Skeletal muscle tissue (tissue), 4 donors: ENCODE results near the gene KL. TPM values are rescaled to one million over a fixed set of nuclear protein-coding genes. Genes with fewer than 3 reads are reported as not detected.
A peak's percentile ranks its signal among the peaks of the same experiment; 100 is the strongest.

Experiments
- H3K27ac ChIP-seq: one replicate; pipeline ENCODE4 v1.7.0; 2013; ENCODE audit warnings: mild to moderate bottlenecking, low read depth, low read length, inconsistent platforms
- H3K27me3 ChIP-seq, 3 donors: one replicate each; pipeline ENCODE4 v1.7.0; 2013; ENCODE audit warnings: low read length in 3 of 3; ENCODE audit not compliant: control insufficient read depth in 3 of 3, insufficient read depth in 3 of 3
- H3K36me3 ChIP-seq, 3 donors: one replicate each; pipeline ENCODE4 v1.7.0; 2013; ENCODE audit warnings: low read length in 3 of 3; ENCODE audit not compliant: control insufficient read depth in 3 of 3, insufficient read depth in 3 of 3
- H3K4me1 ChIP-seq, 3 donors: one replicate each; pipeline ENCODE4 v1.7.0; 2013; ENCODE audit warnings: low read length in 3 of 3, mild to moderate bottlenecking in 3 of 3; ENCODE audit not compliant: control insufficient read depth in 3 of 3, insufficient read depth in 3 of 3
- H3K4me3 ChIP-seq, 3 donors: one replicate each; pipeline ENCODE4 v1.7.0; 2013; ENCODE audit warnings: low read length in 3 of 3
- H3K9ac ChIP-seq, 3 donors: one replicate each; pipeline ENCODE4 v1.7.0; 2013; ENCODE audit warnings: low read length in 3 of 3, mild to moderate bottlenecking in 3 of 3, moderate library complexity in 2 of 3, low read depth in 1 of 3
- H3K9me3 ChIP-seq, 3 donors: one replicate each; pipeline ENCODE4 v1.7.0; 2013; ENCODE audit warnings: low read length in 3 of 3; ENCODE audit not compliant: control insufficient read depth in 3 of 3
- total RNA-seq: library from RNA; depleted of rRNA; stranded (reverse); fragments of >200 nt; gene quantifications from one replicate; pipeline ENCODE4 v1.2.3, GENCODE V29; 2014
- donor health status: Osteomylitis.

Gene KL
- total RNA-seq, 1 donor from 2014 or later, result 2.6 TPM

DNA sequence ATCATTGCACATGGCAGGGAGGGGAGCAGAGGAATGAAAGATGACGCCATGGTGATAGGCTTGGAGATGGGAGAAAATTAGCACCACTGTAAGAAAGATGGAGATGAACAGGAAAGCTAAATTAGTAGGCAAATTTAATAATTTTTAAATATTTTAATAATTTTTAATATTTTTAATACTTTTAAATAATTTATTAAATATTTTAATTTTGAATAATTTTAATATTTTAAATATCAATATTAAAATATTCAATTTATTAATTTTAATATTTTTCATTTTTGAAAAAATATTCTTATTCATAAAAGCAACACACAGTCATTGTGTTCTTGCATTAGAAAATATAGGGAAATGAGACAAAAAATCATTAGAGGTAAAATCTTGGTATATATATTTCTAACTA lies 15.9 kb upstream of the KL start:
- Histone ChIP-seq H3K4me3 (no peak overlapping the region), H3K9me3 (no peaks in the 10 kb centered on the region), H3K27ac (no peak overlapping the region), H3K36me3 (no peaks in the 10 kb centered on the region), H3K4me1 (peaks cover 0 to 6% (median 4%) of the 10 kb centered on the region in 3 donors), H3K27me3 (no peaks in the 10 kb centered on the region), H3K9ac (no peak overlapping the region)

- Histone ChIP-seq H3K9ac (no peak overlapping the region), H3K4me3 (no peak overlapping the region), H3K27me3 (no peaks in the 10 kb centered on the region), H3K9me3 (peaks cover 0 to 8% (median 4%) of the 10 kb centered on the region in 3 donors), H3K4me1 (peaks cover 0 to 6% (median 4%) of the 10 kb centered on the region in 3 donors), H3K27ac (peak overlapping the region; percentile 61), H3K36me3 (no peaks in the 10 kb centered on the region)
These were observed 12.7 kb upstream of the KL start for GRCh38 chr13:33003458-33004019.

DNA sequence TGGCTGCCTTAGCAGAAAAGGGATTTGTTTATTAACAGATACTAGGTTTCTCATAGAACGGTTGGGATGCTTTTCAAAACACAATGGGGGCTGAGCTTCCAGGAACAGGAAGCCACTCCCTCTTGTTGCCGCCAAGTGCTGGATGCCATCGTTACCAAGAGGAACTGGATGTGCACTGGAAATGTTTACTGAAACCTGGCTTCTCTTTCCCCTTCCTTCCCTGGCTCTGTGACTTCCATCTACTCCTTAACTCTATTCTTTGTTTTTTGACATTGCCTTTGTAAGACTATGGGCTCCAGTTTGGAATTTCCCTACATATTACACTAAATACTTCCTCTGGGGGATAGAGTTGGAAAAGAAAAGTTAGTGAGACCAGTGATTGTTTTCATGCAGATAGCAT lies 11.7 kb upstream of the KL start:
- peak overlapping the region; percentile 61 for H3K27ac ChIP-seq
- H3K4me3 ChIP-seq, result no peak overlapping the region
- H3K9me3 ChIP-seq, result peaks cover 0 to 8% (median 4%) of the 10 kb centered on the region in 3 donors
- no peaks in the 10 kb centered on the region for H3K36me3 ChIP-seq
- no peak overlapping the region for H3K9ac ChIP-seq
- peaks cover 0 to 6% (median 4%) of the 10 kb centered on the region in 3 donors for H3K4me1 ChIP-seq
- H3K27me3 ChIP-seq, result no peaks in the 10 kb centered on the region

- H3K9me3 ChIP-seq, result peaks cover 0 to 8% (median 4%) of the 10 kb centered on the region in 3 donors
- no peaks in the 10 kb centered on the region for H3K36me3 ChIP-seq
- no peak overlapping the region for H3K4me3 ChIP-seq
- no peak overlapping the region for H3K27ac ChIP-seq
- no peaks in the 10 kb centered on the region for H3K27me3 ChIP-seq
- H3K4me1 ChIP-seq, result peaks cover 0 to 6% (median 4%) of the 10 kb centered on the region in 3 donors
- H3K9ac ChIP-seq, result no peak overlapping the region
These were observed 10.1 kb upstream of the KL start for GRCh38 chr13:33006134-33006533.

- Histone ChIP-seq H3K27me3 (no peaks in the 10 kb centered on the region), H3K27ac (no peak overlapping the region), H3K4me3 (no peak overlapping the region), H3K9me3 (peaks cover 0 to 8% (median 4%) of the 10 kb centered on the region in 3 donors), H3K4me1 (peaks cover 0 to 6% (median 4%) of the 10 kb centered on the region in 3 donors), H3K36me3 (no peaks in the 10 kb centered on the region), H3K9ac (no peak overlapping the region)
These were observed 9.6 kb upstream of the KL start for GRCh38 chr13:33006638-33007037.

- H3K4me3 ChIP-seq, result no peak overlapping the region
- H3K36me3 ChIP-seq, result no peaks in the 10 kb centered on the region
- no peak overlapping the region for H3K9ac ChIP-seq
- no peak overlapping the region for H3K27ac ChIP-seq
- no peaks in the 10 kb centered on the region for H3K27me3 ChIP-seq
- H3K9me3 ChIP-seq, result peaks cover 0 to 8% (median 4%) of the 10 kb centered on the region in 3 donors
- peaks cover 0 to 6% (median 4%) of the 10 kb centered on the region in 3 donors for H3K4me1 ChIP-seq
These were observed 9.0 kb upstream of the KL start for GRCh38 chr13:33007237-33007636.

GRCh38 chr13:33007950-33008349 lies 8.3 kb upstream of the KL start:
- H3K4me1 ChIP-seq, result peaks cover 0 to 6% (median 4%) of the 10 kb centered on the region in 3 donors
- no peak overlapping the region for H3K27ac ChIP-seq
- H3K27me3 ChIP-seq, result no peaks in the 10 kb centered on the region
- H3K4me3 ChIP-seq, result no peak overlapping the region
- H3K9me3 ChIP-seq, result peaks cover 0 to 8% (median 4%) of the 10 kb centered on the region in 3 donors
- no peak overlapping the region for H3K9ac ChIP-seq
- H3K36me3 ChIP-seq, result no peaks in the 10 kb centered on the region

DNA sequence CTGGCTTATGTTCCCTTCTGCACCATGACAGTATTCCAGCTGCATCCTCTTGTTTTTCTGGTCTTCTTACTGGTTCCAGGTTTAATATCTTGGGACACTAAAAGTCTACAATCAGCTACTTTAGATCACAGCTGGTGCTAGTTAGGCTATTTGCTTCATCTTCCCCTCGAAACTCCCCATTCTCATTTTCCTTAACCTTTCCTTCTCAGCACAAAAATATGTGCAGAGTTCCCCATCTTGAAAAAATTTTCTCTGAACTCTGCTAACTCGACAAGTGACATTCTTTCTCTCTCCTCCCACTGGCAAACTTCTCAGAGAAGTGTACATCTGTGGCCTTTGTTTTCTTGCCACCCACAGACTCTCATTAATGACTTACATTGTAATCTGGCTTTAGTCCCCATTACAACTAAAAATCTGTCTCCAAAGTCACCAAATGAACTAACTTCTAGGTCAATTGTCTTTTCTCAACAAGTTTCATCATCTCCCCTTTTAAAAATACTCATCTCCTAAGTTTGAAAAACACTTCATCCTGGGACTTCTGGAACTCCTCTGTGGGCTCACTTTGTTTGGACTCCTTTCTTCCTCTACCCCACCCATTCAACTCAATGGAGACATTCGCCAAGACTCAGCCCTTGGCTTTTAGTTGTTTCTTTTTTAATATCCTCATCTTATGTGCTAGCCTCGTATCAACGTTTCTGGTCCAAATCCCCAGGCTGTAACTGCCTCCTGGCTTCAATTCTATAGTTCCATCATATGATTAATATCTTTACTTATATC lies 7.1 kb upstream of the KL start:
- Histone ChIP-seq H3K4me1 (peaks cover 0 to 4% (median under 1%) of the 10 kb centered on the region in 3 donors), H3K27ac (no peak overlapping the region), H3K27me3 (peaks cover 0 to 4% (median 0%) of the 10 kb centered on the region in 3 donors)

DNA sequence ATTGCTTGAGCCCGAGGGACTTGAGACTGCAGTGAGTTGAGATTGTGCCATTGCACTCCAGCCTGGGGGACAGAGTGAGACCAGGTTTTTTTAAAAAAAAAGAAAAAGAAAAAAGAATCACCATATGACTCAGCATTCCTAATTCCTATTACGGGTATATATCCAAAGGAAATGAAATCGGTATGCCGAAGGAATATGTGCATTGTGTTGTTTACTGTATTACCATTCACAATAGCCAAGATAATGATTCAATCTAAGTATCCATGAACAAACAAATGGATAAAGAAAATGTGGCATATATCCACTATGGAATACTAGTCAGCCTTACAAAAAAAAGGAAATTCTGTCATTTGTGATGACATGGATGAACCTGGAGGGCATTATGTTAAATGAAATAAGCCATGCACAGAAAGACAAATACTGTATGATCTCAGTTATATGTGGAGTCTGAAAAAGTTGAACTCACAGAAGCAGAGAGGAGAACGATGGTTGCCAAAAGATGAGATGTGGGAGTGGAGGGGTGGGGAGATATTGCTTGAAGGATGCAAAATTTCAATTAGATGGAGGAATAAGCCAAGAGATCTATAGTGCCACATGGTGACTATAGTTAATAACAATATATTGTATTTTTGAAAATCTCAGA lies 4.3 kb upstream of the KL start:
- peaks cover 0 to 8% (median 4%) of the 10 kb centered on the region in 3 donors for H3K9me3 ChIP-seq
- no peaks in the 10 kb centered on the region for H3K36me3 ChIP-seq
- no peak overlapping the region for H3K4me3 ChIP-seq
- no peak overlapping the region for H3K27ac ChIP-seq
- peaks cover 2 to 24% (median 15%) of the 10 kb centered on the region in 3 donors for H3K27me3 ChIP-seq
- H3K4me1 ChIP-seq, result peaks cover 0 to 5% (median 1%) of the 10 kb centered on the region in 3 donors
- H3K9ac ChIP-seq, result no peak overlapping the region

More for the DNA sequence above, 7.1 kb upstream of the KL start:
- H3K36me3 ChIP-seq, result no peaks in the 10 kb centered on the region
- H3K9me3 ChIP-seq, result peaks cover 0 to 8% (median 4%) of the 10 kb centered on the region in 3 donors
- H3K9ac ChIP-seq, result no peak overlapping the region
- no peak overlapping the region for H3K4me3 ChIP-seq

DNA sequence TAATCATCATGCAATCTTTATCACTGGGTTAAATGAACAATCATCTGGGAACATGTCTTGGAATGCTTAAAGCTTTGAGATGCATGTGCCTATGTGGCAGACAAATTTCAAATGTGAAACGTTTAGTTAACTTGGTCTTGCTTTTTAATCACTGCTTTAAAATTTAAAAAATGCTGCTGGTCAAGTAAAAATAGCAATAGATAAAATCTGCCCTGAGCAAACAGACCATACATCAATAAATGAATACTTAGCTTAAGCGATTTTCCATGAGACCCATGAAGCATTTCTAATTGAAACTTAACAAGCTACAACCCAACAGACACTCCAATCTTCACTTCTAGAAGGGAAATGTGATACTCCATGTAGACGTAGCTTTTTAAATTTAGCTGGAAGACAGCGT lies 1.9 kb upstream of the KL start:
- Histone ChIP-seq H3K9me3 (no peaks in the 10 kb centered on the region), H3K4me3 (no peak overlapping the region), H3K27me3 (peaks cover 3 to 30% (median 20%) of the 10 kb centered on the region in 3 donors), H3K4me1 (peaks cover 0 to 8% (median 5%) of the 10 kb centered on the region in 3 donors), H3K36me3 (no peaks in the 10 kb centered on the region), H3K27ac (no peak overlapping the region), H3K9ac (no peak overlapping the region)
